NCI-H128 (cell line): ENCODE data around the gene HSD11B2.

ENCODE experiments used
- DNase-seq: peaks from one replicate; lab custom pipeline; 2025; ENCODE audit not compliant: unreplicated experiment; lab: John Stamatoyannopoulos, UW

Gene HSD11B2

GRCh38 chr16:67470359-67470758 lies 39.4 kb downstream of the HSD11B2 start:
- no peak for DNase-seq

GRCh38 chr16:67471758-67472384 lies 41.0 kb downstream of the HSD11B2 start:
- DNase-seq, result no peak

DNA sequence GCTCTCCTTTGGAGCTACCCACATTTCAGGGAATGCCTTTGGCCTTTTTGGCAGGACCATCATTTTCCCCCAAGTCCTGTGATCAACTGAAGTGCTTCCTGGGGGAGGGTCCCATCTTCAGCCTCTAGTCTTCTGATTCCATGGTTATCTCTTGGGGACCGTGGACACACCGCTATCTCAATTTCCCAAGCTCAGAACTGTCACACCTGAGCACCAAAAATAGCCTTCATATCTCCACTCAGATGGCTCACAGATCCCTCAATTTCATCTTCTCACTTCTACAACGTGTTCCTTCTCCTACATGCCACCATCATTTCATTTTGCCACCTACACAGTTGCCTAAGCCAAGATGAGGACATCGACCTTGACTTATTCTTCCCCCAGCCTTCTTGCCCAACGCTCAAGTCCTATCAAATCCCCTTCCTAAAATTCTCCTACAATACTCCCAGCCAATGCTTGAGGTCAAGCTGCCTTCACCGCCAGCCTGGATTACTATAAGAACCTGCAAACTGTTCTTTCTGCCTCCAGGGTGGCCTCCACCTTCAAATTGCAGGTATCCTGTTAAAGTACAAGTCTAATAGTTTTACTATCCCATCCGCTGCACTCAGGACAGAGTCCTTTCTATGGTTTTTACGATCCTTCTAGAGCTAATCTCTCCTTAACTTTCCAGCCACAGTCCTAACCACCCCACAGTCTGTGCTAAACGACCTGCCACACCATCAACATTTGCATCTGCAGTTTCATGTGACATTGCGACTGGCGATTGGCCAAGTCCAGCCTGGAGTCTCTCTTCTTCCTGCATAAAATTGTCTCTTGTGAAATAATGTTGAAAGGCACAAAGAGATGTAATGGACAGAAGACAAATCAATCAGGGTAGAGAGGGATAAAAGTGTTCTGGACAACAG lies 43.9 kb downstream of the HSD11B2 start:
- DNase-seq, result no peak

GRCh38 chr16:67477960-67478554 lies 47.1 kb downstream of the HSD11B2 start:
- DNase-seq, result no peak

DNA sequence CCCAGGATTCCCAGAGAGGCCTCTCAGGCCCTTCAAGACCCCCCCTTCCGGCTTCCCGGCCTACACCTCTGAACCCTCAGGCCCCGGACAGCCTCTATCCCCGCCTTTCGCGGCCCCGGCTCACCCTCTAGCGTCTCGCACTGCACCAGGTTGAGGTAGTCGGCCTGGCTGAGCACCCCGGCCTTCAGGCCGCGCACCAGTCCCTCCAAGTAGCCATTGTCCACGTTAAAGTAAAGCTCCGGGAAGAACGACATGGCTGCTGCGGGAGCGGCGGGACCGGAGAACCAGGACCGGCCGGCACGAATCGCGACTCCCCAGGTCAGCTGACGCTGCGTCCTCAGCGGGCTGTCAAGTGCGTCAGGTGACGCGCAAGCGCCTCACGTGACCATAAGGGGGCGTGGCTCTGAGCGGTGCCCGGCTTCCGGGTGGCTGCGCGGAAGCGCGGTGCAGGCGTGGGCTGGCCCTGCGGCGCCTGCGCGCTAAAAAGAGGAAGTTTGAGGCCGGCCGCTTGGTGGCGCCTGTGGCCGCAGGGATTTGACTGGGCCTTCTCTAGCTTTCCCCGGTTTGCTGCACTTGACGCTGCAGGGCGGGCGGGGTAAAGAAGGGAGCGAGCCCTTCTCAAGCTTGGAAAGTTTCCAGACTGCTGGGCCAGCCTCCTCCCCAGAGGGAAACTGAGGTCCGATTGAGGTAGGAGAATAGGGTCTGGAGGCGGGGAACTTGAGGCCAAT lies 50.1 kb downstream of the HSD11B2 start, which contains the start of gene ATP6V0D1:
ATP6V0D1 (minus strand) TSS at position 325 of the 728 bp plus-strand sequence; CDS start at position 254, 71 bp downstream.
- peak; percentile 91 for DNase-seq

DNA sequence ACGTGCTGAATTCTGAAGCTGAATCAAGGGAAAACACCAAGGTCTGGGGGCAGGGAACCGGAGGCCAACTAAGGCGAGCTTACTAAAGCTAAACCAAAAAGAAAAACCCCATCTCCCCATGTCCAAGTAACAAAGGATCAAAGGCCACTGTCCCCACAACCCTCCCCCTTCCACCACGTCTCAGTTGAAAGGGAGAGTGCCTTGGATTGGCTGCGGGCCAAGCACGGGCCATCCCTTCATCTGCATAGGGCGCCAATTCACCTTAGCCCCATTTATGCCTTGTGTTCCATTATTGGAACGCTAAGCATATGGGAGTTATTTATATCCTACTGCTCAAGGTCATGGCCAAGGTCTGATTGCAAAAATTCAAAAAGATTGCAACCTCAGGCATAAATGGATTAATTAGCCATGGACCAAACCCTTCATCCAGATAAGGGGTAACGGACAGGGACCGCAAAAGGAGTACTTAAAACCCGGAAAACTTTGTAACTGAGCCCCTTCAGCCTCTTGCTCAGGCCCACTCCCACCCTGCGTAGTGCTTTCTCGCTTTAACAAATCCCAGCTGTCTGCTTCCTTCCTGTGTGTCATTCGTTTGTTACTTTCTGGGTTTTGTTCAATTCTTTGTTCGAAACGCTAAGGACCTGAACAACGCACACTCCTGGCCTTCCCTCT lies 50.8 kb downstream of the HSD11B2 start:
- no peak for DNase-seq

DNA sequence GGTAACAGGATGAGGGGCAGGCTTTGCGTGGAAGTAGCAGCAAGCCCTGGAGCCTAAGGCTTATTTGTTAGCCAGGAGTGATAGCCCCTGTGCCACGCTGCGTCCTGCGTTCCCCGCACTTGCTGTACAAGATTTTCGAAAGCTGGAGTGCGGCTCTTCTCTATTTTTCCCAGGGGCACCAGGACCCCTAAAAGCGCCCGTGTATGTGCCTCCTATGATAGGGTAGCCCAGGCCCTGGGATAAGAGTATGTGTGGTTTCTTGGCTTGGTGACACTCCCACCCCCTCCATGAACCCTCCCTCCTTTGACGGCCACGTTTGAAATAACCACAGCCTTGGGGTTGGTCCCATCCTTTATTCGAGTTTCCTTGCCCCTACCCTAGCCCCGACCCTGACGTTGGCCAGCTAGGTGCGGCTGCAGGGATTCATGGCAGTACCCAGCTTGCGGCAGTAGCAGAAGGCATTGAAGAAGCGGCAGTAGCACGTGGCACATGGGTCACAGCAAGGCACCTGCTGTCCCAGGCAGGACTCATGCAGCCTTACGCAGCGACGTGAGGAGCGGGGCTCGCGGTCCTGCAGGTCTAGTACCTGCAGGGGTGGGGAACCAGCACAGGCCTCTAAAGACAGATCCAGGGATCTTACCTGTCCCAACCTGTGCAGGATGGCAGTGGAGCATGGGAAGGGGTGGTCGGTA lies 51.5 kb downstream of the HSD11B2 start:
- no peak for DNase-seq

- no peak for DNase-seq
Observed at GRCh38 chr16:67483150-67483549, 52.2 kb downstream of the HSD11B2 start, which contains the start of gene AGRP. TSS of gene AGRP (minus strand) at chr16:67483547. CDS start at chr16:67483398, 149 bp downstream.

DNA sequence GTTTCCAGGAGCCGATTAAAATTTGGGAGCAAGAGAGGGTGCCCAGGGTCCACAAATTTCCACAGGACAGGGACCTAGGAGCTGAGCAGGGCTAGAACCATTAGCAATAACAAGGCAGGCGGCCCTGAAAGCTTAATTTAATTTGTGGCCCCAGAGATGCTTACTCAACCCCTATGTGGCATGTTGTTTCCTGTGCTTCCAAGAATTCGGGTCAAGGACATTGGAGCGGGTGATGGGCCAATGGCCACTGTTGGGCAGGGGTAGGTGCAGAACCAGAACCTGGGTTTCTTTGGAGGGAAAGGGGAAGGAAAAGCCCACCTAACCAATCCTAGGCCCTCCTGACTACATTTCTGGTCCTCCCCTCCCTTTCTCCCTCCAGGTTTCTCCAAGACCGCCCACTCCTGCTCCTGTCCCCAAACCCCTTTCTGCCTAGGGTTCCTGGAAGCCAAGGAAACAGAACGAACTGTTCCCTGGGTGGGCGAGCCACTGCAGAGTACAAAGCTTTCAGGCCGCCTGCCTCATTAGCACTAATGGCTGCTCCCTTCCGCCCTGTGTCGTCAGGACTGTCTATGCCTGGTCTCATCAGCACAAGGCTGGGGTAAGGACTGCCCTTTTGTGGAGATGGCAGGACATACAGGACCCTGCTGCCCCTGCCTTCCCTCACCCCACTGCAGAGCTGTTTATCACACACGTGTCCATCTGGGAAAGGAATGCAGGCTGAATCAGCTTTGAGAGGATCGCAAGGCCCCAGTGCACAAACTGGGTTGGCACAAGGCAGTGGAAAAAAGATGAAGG lies 53.0 kb downstream of the HSD11B2 start:
- no peak for DNase-seq

GRCh38 chr16:67486805-67487204 lies 55.9 kb downstream of the HSD11B2 start:
- DNase-seq, result no peak
